Gastroesophageal sphincter (tissue), 3 donors: ENCODE measurements around the gene MATN1.

Source experiments
- POLR2A ChIP-seq, 2 donors: fragments of 450-650 bp; IDR thresholded peaks; one replicate each; pipeline ENCODE4 v1.6.1; 2017; ENCODE audit warnings: antibody characterized with exemption in 2 of 2, mild to moderate bottlenecking in 2 of 2, moderate library complexity in 1 of 2
- TF ChIP-seq, protein P1 (sequence below), 4 experiments: fragments of 200-600 bp in 2 of 4; fragments of 450-650 bp in 2 of 4; sonication (generic) in 1 of 4; IDR thresholded peaks; one replicate each; pipeline ENCODE4 v1.5.1; 2017 to 2019; ENCODE audit warnings: antibody characterized with exemption in 4 of 4, mild to moderate bottlenecking in 2 of 4, moderate library complexity in 2 of 4

GRCh38 chr1:30670240-30671060, 52.9 kb downstream of the MATN1 start:
- TF ChIP-seq POLR2A (IDR thresholded peaks at IDR 0.05), result no peak
- TF ChIP-seq, protein P1, sequence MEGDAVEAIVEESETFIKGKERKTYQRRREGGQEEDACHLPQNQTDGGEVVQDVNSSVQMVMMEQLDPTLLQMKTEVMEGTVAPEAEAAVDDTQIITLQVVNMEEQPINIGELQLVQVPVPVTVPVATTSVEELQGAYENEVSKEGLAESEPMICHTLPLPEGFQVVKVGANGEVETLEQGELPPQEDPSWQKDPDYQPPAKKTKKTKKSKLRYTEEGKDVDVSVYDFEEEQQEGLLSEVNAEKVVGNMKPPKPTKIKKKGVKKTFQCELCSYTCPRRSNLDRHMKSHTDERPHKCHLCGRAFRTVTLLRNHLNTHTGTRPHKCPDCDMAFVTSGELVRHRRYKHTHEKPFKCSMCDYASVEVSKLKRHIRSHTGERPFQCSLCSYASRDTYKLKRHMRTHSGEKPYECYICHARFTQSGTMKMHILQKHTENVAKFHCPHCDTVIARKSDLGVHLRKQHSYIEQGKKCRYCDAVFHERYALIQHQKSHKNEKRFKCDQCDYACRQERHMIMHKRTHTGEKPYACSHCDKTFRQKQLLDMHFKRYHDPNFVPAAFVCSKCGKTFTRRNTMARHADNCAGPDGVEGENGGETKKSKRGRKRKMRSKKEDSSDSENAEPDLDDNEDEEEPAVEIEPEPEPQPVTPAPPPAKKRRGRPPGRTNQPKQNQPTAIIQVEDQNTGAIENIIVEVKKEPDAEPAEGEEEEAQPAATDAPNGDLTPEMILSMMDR (IDR thresholded peaks at IDR 0.05), result no peak
